GM13976 (cell line): Measurements from ENCODE around the gene RHPN2.
"Not testable (repeated sequence)": the region's sequence is repeated elsewhere in the genome, so short reads cannot be mapped to it uniquely, and the experiment has no call there.

Experiments
- DNase-seq: peaks from one replicate; pipeline ENCODE4 v3.0.0; 2012; ENCODE audit warnings: low spot score
- in situ Hi-C: fragments of 300-500 bp; cut with MboI; formaldehyde crosslinking; loops from one replicate; pipeline ENCODE4 v1.12.0; 2022; ENCODE audit warnings: low sequenced_read_pairs, mixed read lengths, inconsistent platforms; ENCODE audit not compliant: unreplicated experiment
- TF ChIP-seq, protein P1 (sequence below): IDR thresholded peaks from 2 replicates; pipeline ENCODE4 v1.5.1; 2012; ENCODE audit warnings: borderline replicate concordance, mild to moderate bottlenecking; ENCODE audit not compliant: insufficient read depth; ENCODE audit errors: extremely low read depth, missing control alignments, control extremely low read depth

RHPN2 gene

DNA sequence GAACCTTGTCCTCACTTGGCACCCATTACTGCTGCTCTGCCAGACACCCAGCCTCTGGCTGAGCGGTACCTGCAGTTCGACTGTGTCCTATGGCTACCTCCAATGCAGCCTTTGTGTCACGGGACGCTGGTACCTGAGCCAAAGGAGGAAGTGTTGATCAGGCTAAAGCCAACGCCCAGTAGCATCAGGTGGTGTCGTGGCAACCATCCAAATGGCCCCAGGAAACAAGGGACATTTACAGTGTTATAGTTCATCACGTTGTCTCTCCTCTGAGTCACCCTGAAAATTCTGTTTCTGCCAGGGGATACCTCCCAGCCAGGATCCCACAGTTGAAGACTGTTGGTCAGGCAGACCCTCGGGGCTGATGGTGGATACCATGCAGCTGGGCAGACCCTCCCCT lies 10.1 kb downstream of the RHPN2 start:
- TF ChIP-seq, protein P1, sequence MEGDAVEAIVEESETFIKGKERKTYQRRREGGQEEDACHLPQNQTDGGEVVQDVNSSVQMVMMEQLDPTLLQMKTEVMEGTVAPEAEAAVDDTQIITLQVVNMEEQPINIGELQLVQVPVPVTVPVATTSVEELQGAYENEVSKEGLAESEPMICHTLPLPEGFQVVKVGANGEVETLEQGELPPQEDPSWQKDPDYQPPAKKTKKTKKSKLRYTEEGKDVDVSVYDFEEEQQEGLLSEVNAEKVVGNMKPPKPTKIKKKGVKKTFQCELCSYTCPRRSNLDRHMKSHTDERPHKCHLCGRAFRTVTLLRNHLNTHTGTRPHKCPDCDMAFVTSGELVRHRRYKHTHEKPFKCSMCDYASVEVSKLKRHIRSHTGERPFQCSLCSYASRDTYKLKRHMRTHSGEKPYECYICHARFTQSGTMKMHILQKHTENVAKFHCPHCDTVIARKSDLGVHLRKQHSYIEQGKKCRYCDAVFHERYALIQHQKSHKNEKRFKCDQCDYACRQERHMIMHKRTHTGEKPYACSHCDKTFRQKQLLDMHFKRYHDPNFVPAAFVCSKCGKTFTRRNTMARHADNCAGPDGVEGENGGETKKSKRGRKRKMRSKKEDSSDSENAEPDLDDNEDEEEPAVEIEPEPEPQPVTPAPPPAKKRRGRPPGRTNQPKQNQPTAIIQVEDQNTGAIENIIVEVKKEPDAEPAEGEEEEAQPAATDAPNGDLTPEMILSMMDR: no peak

DNA sequence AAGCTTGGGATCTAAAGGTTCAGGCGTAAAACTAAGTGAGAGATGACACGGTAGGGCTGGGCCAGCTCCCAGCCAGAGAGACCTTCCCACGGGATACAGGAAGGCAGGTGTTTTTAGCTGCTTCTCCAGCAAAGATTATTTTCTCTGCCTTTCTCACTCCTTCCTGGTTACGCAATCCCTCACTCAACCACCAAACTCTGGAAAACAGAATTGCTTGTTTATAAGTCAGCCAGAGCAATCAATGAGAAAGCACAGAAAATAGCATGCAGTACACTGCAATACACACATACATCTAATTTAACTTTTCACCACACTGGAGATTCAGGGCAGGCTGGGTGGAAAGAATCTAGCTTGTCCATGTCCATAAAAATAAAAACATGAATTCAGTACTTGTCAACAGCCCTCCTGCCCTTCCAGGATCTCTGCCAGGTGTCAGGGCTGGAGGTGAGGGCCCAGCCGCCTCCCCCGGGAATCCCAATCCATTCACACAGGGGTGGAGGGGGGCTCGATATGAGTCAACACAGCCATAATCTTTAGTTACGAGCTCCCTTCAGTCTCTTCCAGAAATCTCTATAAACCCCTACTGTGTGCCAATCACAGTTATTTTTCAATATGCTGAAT lies 12.2 kb downstream of the RHPN2 start:
- in situ Hi-C loops: no loop called here
- TF ChIP-seq, protein P1: no peak
- no peak for DNase-seq

More for the DNA sequence above, 10.1 kb downstream of the RHPN2 start:
- in situ Hi-C loops: no loop called here
- DNase-seq: no peak

DNA sequence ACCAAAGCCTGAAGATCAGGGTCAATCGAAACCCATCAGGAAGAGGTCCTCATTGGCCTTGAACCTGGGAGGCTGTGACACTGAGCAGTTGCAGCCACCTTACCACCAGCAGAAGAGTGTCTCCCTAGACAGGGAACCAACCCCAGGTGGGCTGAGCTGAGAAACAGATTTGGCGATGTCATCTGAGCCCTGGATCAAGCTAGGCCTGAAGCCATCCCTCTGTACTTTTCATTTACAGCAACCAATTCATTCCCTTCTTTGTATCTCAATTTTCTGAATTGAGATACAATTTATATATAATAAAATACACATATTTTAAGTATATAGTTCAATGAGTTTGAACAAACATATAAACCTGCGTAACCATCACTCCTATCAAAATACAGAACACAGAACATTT lies 14.6 kb downstream of the RHPN2 start:
- no peak for DNase-seq
- TF ChIP-seq, protein P1: no peak
- in situ Hi-C loops: no loop called here

DNA sequence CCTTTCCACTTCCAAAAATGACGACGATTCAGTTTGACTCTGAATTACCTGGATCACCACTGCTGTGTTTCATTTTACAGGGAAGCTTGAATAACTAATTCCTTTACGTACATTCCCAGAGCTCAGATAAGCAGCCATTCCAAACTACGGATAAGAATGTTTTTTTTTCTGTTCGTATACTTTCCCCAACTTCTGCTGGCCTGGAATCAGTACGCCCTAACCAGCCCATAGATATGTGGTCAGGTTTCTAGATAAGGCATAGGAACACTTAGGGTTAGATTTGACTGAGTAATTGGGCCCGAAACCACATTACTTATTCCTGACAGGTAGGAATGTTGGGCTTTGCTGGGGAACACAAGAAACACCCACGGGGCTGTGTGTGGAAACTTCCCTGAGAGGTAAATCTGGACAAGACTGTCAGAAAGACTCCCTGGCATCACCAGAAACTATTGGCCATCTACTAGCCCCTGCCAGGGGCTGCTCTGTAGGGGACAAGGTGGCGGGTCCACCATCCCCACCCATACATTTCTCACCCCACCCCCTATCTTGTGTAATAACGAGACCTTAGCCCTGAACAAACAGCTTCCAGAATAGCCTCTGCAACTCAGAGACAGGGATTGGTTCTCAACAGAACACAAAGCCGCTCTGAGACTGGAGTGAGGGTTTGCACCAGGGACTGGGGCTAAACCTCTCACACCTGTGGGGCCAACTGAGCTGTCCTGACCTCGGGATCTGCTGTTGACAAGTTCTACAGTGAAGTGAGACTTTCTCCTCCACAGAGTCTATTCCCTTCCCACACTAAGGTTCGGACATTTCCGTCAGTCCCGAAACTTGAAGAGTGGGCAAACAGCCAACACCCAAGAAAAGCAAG lies 15.6 kb downstream of the RHPN2 start:
- DNase-seq: no peak

DNA sequence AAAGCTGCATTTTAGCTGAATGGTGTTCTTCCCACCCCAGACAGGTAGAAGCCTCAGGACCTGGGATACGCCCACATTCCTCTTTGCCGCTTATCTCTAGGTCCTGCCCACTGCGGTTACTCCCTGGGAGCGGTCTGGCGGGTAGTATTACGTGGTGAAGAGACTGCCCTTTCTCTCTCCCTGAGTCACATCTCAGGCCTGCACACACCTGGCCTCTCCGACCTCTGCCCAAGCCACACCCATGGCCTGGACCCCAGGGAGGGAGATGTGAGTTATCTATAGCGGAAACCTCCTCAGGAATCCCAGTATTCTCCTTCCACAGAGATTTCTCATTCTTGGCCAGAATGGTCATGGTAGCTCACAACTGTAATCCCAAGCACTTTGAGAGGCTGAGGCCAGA lies 17.3 kb downstream of the RHPN2 start:
- DNase-seq: no peak
- TF ChIP-seq, protein P1: no peak
- in situ Hi-C loops: no loop called here

More for the DNA sequence above, 15.6 kb downstream of the RHPN2 start:
- TF ChIP-seq, protein P1: no peak
- in situ Hi-C loops: no loop called here

DNA sequence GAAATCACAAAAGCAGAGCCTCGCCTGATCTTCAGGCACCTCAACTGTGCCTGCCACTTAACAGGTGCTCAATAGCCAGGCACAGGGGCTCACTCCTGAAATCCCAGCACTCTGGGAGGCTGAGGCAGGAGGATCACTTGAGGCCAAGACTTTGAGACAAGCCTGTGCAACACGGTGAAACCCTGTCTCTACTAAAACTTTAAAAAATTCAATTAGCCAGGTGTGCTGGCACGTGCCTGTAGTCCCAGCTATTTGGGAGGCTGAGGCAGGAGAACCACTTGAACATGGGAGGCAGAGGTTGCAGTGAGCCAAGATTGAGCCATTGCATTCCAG lies 22.9 kb downstream of the RHPN2 start:
- in situ Hi-C loops, DNase-seq: not testable (repeated sequence)
